Measurements from ENCODE around the gene LTK. TPM values are rescaled to one million over a fixed set of nuclear protein-coding genes. Genes with fewer than 3 reads are reported as not detected.

The LTK gene
- total RNA-seq, 1 donor: not detected

Other genes with a start within 250 kb of the LTK start
- 0.72 and 0.88 TPM in 2 replicates for gene OIP5, start 181.2 kb downstream of the LTK start, total RNA-seq
- gene NUSAP1, start 180.9 kb downstream of the LTK start, total RNA-seq: 10.9 and 14.1 TPM in 2 replicates
- gene NDUFAF1, start 111.3 kb downstream of the LTK start, total RNA-seq: 21.4 and 22.4 TPM in 2 replicates
- gene RTF1, start 96.7 kb downstream of the LTK start, total RNA-seq: 26.1 and 29.2 TPM in 2 replicates
- gene ITPKA, start 20.0 kb downstream of the LTK start, total RNA-seq: 0.29 and 0.36 TPM in 2 replicates
- 11.9 and 13.8 TPM in 2 replicates for gene RPAP1, start 30.4 kb upstream of the LTK start, total RNA-seq
- gene TYRO3, start 45.4 kb upstream of the LTK start, total RNA-seq: 6.2 and 6.8 TPM in 2 replicates
- gene MGA, start 146.6 kb upstream of the LTK start, total RNA-seq: 40.2 and 41.0 TPM in 2 replicates

Data from osteoblast (primary cell).